RWPE2 (cell line): ENCODE measurements around the gene LPCAT2.

Experiments used
- ATAC-seq: fragments of 200-7000 bp; cut with Tn5 transposase; 3 replicates; pipeline ENCODE4 v1.9.1; 2021; ENCODE audit warnings: low read depth
- DNase-seq: peaks from one replicate; pipeline ENCODE4 v3.0.0-alpha.2; 2020; ENCODE audit warnings: low spot score
- H3K27ac ChIP-seq: fragments of 450-650 bp; 2 replicates; pipeline ENCODE4 v1.5.1; 2017; ENCODE audit warnings: mild to moderate bottlenecking; ENCODE audit not compliant: poor library complexity, severe bottlenecking
- H3K27me3 ChIP-seq: fragments of 250-450 bp; sonication (Bioruptor Pico); 2 replicates; pipeline ENCODE4 v1.5.1; 2021; ENCODE audit warnings: mild to moderate bottlenecking, moderate library complexity; ENCODE audit not compliant: insufficient read depth, poor library complexity, severe bottlenecking
- H3K36me3 ChIP-seq: fragments of 250-450 bp; sonication (Bioruptor Pico); 2 replicates; pipeline ENCODE4 v1.5.1; 2020; ENCODE audit warnings: low read depth, mild to moderate bottlenecking, moderate library complexity
- H3K4me1 ChIP-seq: fragments of 250-450 bp; sonication (Bioruptor Pico); 2 replicates; pipeline ENCODE4 v1.5.1; 2021; ENCODE audit warnings: mild to moderate bottlenecking, moderate library complexity; ENCODE audit not compliant: insufficient read depth, poor library complexity, severe bottlenecking
- H3K4me3 ChIP-seq: fragments of 250-450 bp; sonication (Bioruptor Pico); 2 replicates; pipeline ENCODE4 v1.5.1; 2021; ENCODE audit warnings: mild to moderate bottlenecking, moderate library complexity; ENCODE audit not compliant: severe bottlenecking
- H3K9me3 ChIP-seq: fragments of 250-450 bp; sonication (Bioruptor Pico); 2 replicates; pipeline ENCODE4 v1.5.1; 2021; ENCODE audit warnings: mild to moderate bottlenecking, moderate library complexity; ENCODE audit not compliant: severe bottlenecking
- TF ChIP-seq, protein P1 (sequence below): fragments of 450-650 bp; IDR thresholded peaks from one replicate; pipeline ENCODE4 v1.5.1; 2017; ENCODE audit warnings: mild to moderate bottlenecking, moderate library complexity; ENCODE audit not compliant: poor library complexity, severe bottlenecking

The LPCAT2 gene

DNA sequence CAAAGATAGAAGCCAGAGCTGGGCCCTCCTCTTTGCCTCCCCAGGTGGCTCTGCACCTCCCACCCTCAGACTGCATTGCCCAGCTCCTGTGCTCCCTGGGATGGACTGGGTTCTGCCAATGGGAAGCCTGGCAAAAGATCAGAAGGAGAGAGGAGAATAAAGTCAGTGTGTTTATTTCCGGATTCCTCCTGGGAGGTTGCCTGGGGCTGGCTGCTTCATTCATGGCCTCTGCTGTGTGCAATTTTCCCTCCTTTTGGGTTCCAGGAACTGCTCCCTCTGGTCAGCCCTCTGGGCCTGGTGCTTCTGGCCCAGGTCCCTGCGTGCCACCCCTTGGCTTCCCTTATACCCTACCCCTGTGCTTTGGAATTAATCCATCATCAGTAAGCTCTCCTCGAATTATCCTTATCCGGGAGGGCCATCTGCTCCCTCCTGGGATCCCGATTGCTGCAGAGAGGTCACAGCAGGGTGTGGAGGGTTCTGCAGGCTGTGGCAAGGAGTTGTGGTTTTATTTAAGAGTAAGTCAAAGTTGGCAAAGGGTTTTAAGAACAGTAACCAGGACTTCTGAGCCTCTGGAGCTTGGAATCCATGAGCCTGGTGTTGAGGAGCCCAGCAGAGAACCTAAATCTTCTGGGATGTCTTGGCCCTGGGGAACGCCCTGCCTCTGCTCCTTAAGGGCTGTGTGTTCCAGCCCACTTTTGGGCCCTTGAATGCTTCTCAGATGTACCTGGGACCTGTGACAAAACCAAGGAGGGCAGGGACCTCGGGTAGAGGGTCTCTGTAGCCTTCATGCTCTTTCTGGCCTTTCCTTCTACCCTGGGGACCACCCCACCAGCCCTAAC is 38.1 kb upstream of the LPCAT2 start:
- ATAC-seq (peak; percentile 22; the same call in 2 of the 3 replicates), DNase-seq (no peak)
- TF ChIP-seq, protein P1, sequence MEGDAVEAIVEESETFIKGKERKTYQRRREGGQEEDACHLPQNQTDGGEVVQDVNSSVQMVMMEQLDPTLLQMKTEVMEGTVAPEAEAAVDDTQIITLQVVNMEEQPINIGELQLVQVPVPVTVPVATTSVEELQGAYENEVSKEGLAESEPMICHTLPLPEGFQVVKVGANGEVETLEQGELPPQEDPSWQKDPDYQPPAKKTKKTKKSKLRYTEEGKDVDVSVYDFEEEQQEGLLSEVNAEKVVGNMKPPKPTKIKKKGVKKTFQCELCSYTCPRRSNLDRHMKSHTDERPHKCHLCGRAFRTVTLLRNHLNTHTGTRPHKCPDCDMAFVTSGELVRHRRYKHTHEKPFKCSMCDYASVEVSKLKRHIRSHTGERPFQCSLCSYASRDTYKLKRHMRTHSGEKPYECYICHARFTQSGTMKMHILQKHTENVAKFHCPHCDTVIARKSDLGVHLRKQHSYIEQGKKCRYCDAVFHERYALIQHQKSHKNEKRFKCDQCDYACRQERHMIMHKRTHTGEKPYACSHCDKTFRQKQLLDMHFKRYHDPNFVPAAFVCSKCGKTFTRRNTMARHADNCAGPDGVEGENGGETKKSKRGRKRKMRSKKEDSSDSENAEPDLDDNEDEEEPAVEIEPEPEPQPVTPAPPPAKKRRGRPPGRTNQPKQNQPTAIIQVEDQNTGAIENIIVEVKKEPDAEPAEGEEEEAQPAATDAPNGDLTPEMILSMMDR, result no peak
- peaks cover 25% of the 10 kb centered on the region for H3K4me1 ChIP-seq
- no peaks in the 10 kb centered on the region for H3K36me3 ChIP-seq
- H3K9me3 ChIP-seq, result no peaks in the 10 kb centered on the region
- peak overlapping the region; percentile 87 for H3K27ac ChIP-seq
- no peaks in the 10 kb centered on the region for H3K27me3 ChIP-seq
- no peak overlapping the region for H3K4me3 ChIP-seq

DNA sequence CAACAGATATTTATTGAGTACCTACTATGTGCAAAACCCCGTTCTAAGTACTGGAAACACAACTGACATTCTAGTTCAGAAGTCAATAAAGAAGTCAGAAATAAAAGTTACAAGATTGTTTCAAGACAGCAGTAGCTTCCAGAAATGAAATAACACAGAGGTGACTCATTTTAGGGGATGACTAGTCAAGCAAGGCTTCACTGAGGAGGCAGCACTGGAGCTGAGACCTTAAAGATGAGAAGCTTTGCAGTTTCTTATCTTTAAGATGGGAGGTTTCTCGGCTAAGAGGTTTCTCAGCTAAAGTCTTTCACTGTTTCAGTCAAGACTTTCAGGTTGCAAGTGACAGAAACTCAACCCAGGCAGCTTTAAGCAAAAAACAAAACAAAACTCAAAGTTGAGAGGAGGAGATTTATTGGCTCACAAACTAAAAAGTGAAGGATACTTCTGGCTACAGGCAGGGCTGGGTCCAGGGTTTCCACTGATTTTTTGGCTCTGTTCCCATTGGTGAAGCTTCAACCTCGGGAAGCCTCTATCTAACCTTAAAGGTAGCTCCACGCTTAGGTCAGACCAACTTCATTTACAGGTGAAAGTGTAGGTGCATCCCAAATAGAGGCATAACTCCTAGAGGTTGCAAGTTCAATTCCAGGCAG is 37.3 kb upstream of the LPCAT2 start:
- ATAC-seq (peak; percentile 89), DNase-seq (no peak)
- peak overlapping the region; percentile 87 for H3K27ac ChIP-seq
- no peak overlapping the region for H3K4me3 ChIP-seq
- TF ChIP-seq, protein P1, result no peak
- no peaks in the 10 kb centered on the region for H3K9me3 ChIP-seq
- H3K36me3 ChIP-seq, result no peaks in the 10 kb centered on the region
- peaks cover 25% of the 10 kb centered on the region for H3K4me1 ChIP-seq
- no peaks in the 10 kb centered on the region for H3K27me3 ChIP-seq

DNA sequence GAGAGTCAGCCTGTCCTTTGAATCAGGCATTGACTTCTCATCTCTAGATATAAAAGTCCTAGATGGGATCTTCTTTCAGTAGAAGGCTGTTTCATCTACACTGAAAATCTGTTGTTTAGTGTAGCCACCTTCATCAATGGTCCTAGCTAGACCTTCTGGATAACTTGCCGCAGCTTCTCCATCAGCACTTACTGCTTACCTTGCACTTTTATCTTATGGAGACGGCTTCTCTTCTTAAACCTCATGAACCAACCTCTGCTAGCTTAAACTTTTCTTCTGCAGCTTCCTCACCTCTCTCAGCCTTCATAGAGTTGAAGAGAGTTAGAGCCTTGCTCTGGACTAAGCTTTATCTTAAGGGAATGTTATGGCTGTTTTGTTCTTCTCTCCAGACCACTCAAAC is 35.3 kb upstream of the LPCAT2 start:
- ATAC-seq (no peak), DNase-seq (no peak)
- no peaks in the 10 kb centered on the region for H3K27me3 ChIP-seq
- no peak overlapping the region for H3K4me3 ChIP-seq
- no peaks in the 10 kb centered on the region for H3K36me3 ChIP-seq
- TF ChIP-seq, protein P1, result no peak
- H3K4me1 ChIP-seq, result peaks cover 25% of the 10 kb centered on the region
- H3K27ac ChIP-seq, result no peak overlapping the region
- H3K9me3 ChIP-seq, result no peaks in the 10 kb centered on the region

DNA sequence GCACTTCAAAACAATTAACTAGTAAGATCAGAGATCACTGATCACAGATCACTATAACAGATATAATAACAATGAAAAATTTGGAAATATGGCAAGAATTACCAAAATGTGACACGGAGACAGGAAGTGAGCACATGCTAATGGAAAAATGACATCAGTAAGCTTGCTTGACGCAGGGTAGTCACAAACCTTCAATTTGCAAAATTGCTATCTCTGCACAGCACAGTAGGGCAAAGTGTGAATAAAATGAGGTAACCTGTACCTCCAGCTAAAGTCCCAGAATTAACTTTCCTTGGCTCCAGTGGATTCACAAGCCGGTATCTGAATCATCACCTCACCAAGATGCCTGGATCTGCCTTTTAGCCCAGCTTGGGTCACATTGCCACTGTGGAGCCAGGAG is 34.1 kb upstream of the LPCAT2 start:
- no peak for ATAC-seq
- Histone ChIP-seq H3K4me3 (no peak overlapping the region), H3K36me3 (no peaks in the 10 kb centered on the region), H3K27me3 (no peaks in the 10 kb centered on the region), H3K27ac (no peak overlapping the region), H3K9me3 (no peaks in the 10 kb centered on the region), H3K4me1 (peaks cover 25% of the 10 kb centered on the region)
- no peak for DNase-seq
- TF ChIP-seq, protein P1, result no peak

DNA sequence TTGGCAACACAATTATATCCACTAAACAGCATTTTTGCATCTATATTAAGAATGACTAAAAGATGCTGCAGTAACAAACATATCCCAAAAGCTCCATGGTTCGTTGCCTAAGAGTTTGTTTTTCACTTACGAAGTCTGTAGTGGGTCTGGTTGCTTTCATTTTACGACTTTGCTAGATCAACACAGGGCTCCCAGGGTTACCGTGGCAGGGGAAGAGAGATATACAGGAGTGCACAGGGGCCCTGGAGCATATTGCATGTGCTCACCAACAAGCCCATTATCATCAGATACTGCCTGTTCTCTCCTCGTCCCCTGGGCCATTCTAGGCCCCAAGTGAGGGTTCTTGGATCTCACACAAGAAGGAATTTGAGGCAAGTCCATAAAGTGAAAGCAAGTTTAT is 33.0 kb upstream of the LPCAT2 start:
- peaks cover 21% of the 10 kb centered on the region for H3K4me1 ChIP-seq
- no peak for ATAC-seq
- DNase-seq, result no peak
- no peaks in the 10 kb centered on the region for H3K36me3 ChIP-seq
- H3K4me3 ChIP-seq, result no peak overlapping the region
- TF ChIP-seq, protein P1, result no peak
- no peaks in the 10 kb centered on the region for H3K27me3 ChIP-seq
- H3K9me3 ChIP-seq, result no peaks in the 10 kb centered on the region
- H3K27ac ChIP-seq, result no peak overlapping the region
